GM12878 (cell line): ENCODE measurements around the gene COL26A1. TPM values are rescaled to one million over a fixed set of nuclear protein-coding genes. Genes with fewer than 3 reads are reported as not detected.

Experiments used
- ATAC-seq: fragments of 200-7000 bp; cut with Tn5 transposase; 3 replicates; pipeline ENCODE4 v1.9.1; 2020; ENCODE audit warnings: mild to moderate bottlenecking, moderate library complexity
- BruUV-seq: library from RNA; stranded (reverse); fragments of 400-500 nt; replicated peaks from 2 replicates; lab custom pipeline; 2021; lab: Mats Ljungman, UMichigan
- CTCF ChIA-PET: fragments of 300-600 bp; sonication (Branson Sonifier 250); formaldehyde crosslinking; extraction: SDS; loops from one replicate; lab custom pipeline; 2021; ENCODE audit warnings: inconsistent platforms; lab: Yijun Ruan, JAX
- POLR2A ChIA-PET: fragments of 350-600 bp; formaldehyde crosslinking; extraction: SDS; loops from one replicate; lab custom pipeline; 2021; ENCODE audit warnings: inconsistent platforms; lab: Charles Lee
- RAD21 ChIA-PET: fragments of 300-600 bp; sonication (Branson Sonifier 250); formaldehyde crosslinking; loops from one replicate; lab custom pipeline; 2023; ENCODE audit warnings: antibody characterized with exemption; ENCODE audit not compliant: unreplicated experiment; lab: Charles Lee
- SMC1A ChIA-PET: fragments of 300-600 bp; sonication (Branson Sonifier 250); formaldehyde crosslinking; loops from one replicate; lab custom pipeline; 2023; ENCODE audit not compliant: unreplicated experiment, uncharacterized antibody; lab: Charles Lee
- DNase-seq: peaks from one replicate; pipeline ENCODE4 v3.0.0-alpha.2; 2011; ENCODE audit warnings: low read depth, low spot score
- FAIRE-seq: peaks from 3 replicates; lab custom pipeline; 2011; peaks lifted over from hg19 to GRCh38; lab: Jason Lieb, UNC
- H2AFZ ChIP-seq: 2 replicates; pipeline ENCODE4 v1.6.0; 2011; ENCODE audit warnings: low read depth, low read length, control low read depth; ENCODE audit not compliant: control insufficient read depth
- H3K27ac ChIP-seq: 2 replicates; pipeline ENCODE4 v1.5.1; 2011; ENCODE audit warnings: control low read depth; ENCODE audit not compliant: control insufficient read depth, insufficient read depth
- H3K27me3 ChIP-seq, 2 experiments: replicated peaks in 1 of 2; 2 replicates each; pipeline versions ENCODE4 v1.6.0 to v1.6.1; 2011; ENCODE audit warnings: low read length in 1 of 2; ENCODE audit not compliant: control insufficient read depth in 2 of 2, insufficient read depth in 2 of 2
- H3K36me3 ChIP-seq, 2 experiments: 2 replicates each; pipeline ENCODE4 v1.5.1; 2011; ENCODE audit warnings: low read length in 1 of 2; ENCODE audit not compliant: control insufficient read depth in 2 of 2, insufficient read depth in 2 of 2
- H3K4me1 ChIP-seq: 2 replicates; pipeline ENCODE4 v1.6.1; 2011; ENCODE audit warnings: mild to moderate bottlenecking, low read length, moderate library complexity, mixed read lengths; ENCODE audit not compliant: control insufficient read depth, insufficient read depth
- H3K4me2 ChIP-seq: 2 replicates; pipeline ENCODE4 v1.6.0; 2011; ENCODE audit warnings: control low read depth; ENCODE audit not compliant: control insufficient read depth, insufficient read depth
- H3K4me3 ChIP-seq: fragments of 200-600 bp; sonication (generic); 2 replicates; pipeline ENCODE4 v1.5.1; 2016
- H3K79me2 ChIP-seq: 2 replicates; pipeline ENCODE4 v1.6.0; 2011; ENCODE audit warnings: low read length; ENCODE audit not compliant: control insufficient read depth, insufficient read depth
- H3K9ac ChIP-seq: 2 replicates; pipeline ENCODE4 v1.8.0; 2011; ENCODE audit warnings: low read length, control low read depth, mixed read lengths; ENCODE audit not compliant: control insufficient read depth, insufficient read depth
- H3K9me3 ChIP-seq: replicated peaks from 3 replicates; pipeline ENCODE4 v1.5.1; 2011; ENCODE audit warnings: mild to moderate bottlenecking, low read length; ENCODE audit not compliant: control insufficient read depth, insufficient read depth
- H4K20me1 ChIP-seq: 2 replicates; pipeline ENCODE4 v1.6.0; 2011; ENCODE audit not compliant: control insufficient read depth, insufficient read depth
- EED ChIP-seq: sonication (generic); IDR thresholded peaks from 2 replicates; pipeline ENCODE4 v1.6.1; 2016; ENCODE audit warnings: antibody characterized with exemption, low read depth
- MYB ChIP-seq: fragments of 150-350 bp; IDR thresholded peaks from 2 replicates; pipeline ENCODE4 v1.6.1; 2014; ENCODE audit warnings: mild to moderate bottlenecking, low read depth, low read length, borderline replicate concordance
- MYC ChIP-seq: IDR thresholded peaks from 2 replicates; pipeline ENCODE4 v1.6.1; 2011; ENCODE audit warnings: mild to moderate bottlenecking, low read length, moderate library complexity, inconsistent platforms; ENCODE audit not compliant: insufficient read depth, insufficient replicate concordance, insufficient read length, severe bottlenecking
- SKIL ChIP-seq: fragments of 450-650 bp; IDR thresholded peaks from 2 replicates; pipeline ENCODE4 v1.6.1; 2017; ENCODE audit warnings: mild to moderate bottlenecking, low read depth, inconsistent platforms; ENCODE audit not compliant: poor library complexity, severe bottlenecking
- SMARCA5 ChIP-seq: fragments of 450-650 bp; IDR thresholded peaks from 2 replicates; pipeline ENCODE4 v1.6.1; 2017; ENCODE audit warnings: mild to moderate bottlenecking
- SPI1 ChIP-seq: IDR thresholded peaks from 2 replicates; pipeline ENCODE4 v1.6.1; 2011; ENCODE audit warnings: low read depth, mild to moderate bottlenecking, low read length, moderate library complexity, borderline replicate concordance; ENCODE audit not compliant: insufficient read depth
- WGBS: methylation state at CpG from one replicate; pipeline ENCODE4 v1.1.6; 2016; ENCODE audit warnings: low lambda C conversion rate; ENCODE audit not compliant: insufficient replicate concordance, insufficient coverage; ENCODE audit errors: missing lambda C conversion rate; 5-methylcytosine and 5-hydroxymethylcytosine counted together
- in situ Hi-C: fragments of 300-500 bp; cut with MboI; formaldehyde crosslinking; loops from 9 replicates; pipeline ENCODE4 v1.14.3; 2018; ENCODE audit warnings: mixed read lengths
- intact Hi-C: fragments of 100-400 bp; cut with micrococcal nuclease; formaldehyde crosslinking; loops from one replicate; pipeline ENCODE4 v1.14.2; 2022; ENCODE audit not compliant: unreplicated experiment
- polyA plus RNA-seq, 11 experiments: library from polyadenylated mRNA; depleted of rRNA in 4 of 11; unstranded in 6 of 11; stranded (reverse) in 5 of 11; fragments of >200 nt; fragmentation: Nextera tagmentation in 4 of 11; fragmentation: Illumina TruSeq in 1 of 11; extraction: Ambion mirVana in 4 of 11; extraction: Trizol in 1 of 11; gene quantifications; 1 replicate in 1 of 11; 2 replicates in 10 of 11; pipeline versions ENCODE4 v1.2.1 to v1.2.3, GENCODE V29; 2011 to 2016; ENCODE audit warnings: inconsistent platforms in 2 of 11, missing spikeins in 2 of 11, low read depth in 1 of 11
- total RNA-seq, 4 experiments: library from RNA; depleted of rRNA in 3 of 4; stranded (reverse); fragments of >200 nt in 3 of 4; fragmentation: Illumina TruSeq in 1 of 4; extraction: Trizol in 1 of 4; gene quantifications; 2 replicates each; pipeline versions ENCODE4 v1.2.1 to v1.2.3, GENCODE V29; 2013 to 2021
- TF ChIP-seq, protein P1 (sequence below): fragments of 450-650 bp; IDR thresholded peaks from 2 replicates; pipeline ENCODE4 v1.6.1; 2018; ENCODE audit warnings: borderline replicate concordance, mild to moderate bottlenecking; ENCODE audit not compliant: partially characterized antibody

COL26A1 gene
- total and polyA plus RNA-seq, 10 of the 15 experiments (the other 5 are each of a cell fraction or from before 2014, with no cell fraction given): 0.08 TPM; not detected in 9

GRCh38 chr7:101378751-101379174 lies 16.1 kb downstream of the COL26A1 start:
- Histone ChIP-seq H3K4me3 (no peak overlapping the region), H2AFZ (no peak overlapping the region), H3K4me2 (no peak overlapping the region), H3K9me3 (no peaks in the 10 kb centered on the region), H4K20me1 (no peaks in the 10 kb centered on the region), H3K9ac (no peak overlapping the region), H3K27me3 (peaks cover 0 to 2% of the 10 kb centered on the region in 2 experiments; a peak in 2 of 4 replicates), H3K36me3 (no peaks in the 10 kb centered on the region), H3K79me2 (no peaks in the 10 kb centered on the region), H3K4me1 (no peaks in the 10 kb centered on the region), H3K27ac (no peak overlapping the region)
- in situ Hi-C loops: no loop called here
- DNase-seq (no peak), FAIRE-seq (no peak), ATAC-seq (no peak)
- 38% methylated on average over 13 of the region's 13 CpGs for WGBS
- BruUV-seq: no TSS peak
- intact Hi-C loops: no loop called here
- SMC1A ChIA-PET: no interaction called here
- TF ChIP-seq MYC (no peak), SKIL (no peak), EED (no peak), SMARCA5 (no peak), SPI1 (no peak), MYB (no peak)
- TF ChIP-seq, protein P1, sequence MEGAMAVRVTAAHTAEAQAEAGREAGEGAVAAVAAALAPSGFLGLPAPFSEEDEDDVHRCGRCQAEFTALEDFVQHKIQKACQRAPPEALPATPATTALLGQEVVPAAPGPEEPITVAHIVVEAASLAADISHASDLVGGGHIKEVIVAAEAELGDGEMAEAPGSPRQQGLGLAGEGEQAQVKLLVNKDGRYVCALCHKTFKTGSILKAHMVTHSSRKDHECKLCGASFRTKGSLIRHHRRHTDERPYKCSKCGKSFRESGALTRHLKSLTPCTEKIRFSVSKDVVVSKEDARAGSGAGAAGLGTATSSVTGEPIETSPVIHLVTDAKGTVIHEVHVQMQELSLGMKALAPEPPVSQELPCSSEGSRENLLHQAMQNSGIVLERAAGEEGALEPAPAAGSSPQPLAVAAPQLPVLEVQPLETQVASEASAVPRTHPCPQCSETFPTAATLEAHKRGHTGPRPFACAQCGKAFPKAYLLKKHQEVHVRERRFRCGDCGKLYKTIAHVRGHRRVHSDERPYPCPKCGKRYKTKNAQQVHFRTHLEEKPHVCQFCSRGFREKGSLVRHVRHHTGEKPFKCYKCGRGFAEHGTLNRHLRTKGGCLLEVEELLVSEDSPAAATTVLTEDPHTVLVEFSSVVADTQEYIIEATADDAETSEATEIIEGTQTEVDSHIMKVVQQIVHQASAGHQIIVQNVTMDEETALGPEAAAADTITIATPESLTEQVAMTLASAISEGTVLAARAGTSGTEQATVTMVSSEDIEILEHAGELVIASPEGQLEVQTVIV: no peak
- RAD21 ChIA-PET: no interaction called here
- CTCF ChIA-PET: no interaction called here
- POLR2A ChIA-PET: no interaction called here
